ENCODE results near the gene RALGAPA2.

RALGAPA2 gene

GRCh38 chr20:20683020-20683419 lies 29.4 kb downstream of the RALGAPA2 start:
- no peak for DNase-seq

- no peak for DNase-seq
Observed at GRCh38 chr20:20680991-20681508, 31.4 kb downstream of the RALGAPA2 start.

GRCh38 chr20:20679316-20679715 lies 33.1 kb downstream of the RALGAPA2 start:
- no peak for DNase-seq

- DNase-seq, result no peak
Observed at GRCh38 chr20:20677186-20677585, 35.3 kb downstream of the RALGAPA2 start.

GRCh38 chr20:20668639-20669038 lies 43.8 kb downstream of the RALGAPA2 start:
- no peak for DNase-seq

- no peak for DNase-seq
Observed at GRCh38 chr20:20666359-20666758, 46.1 kb downstream of the RALGAPA2 start.

GRCh38 chr20:20665606-20666332 lies 46.7 kb downstream of the RALGAPA2 start:
- DNase-seq, result no peak

GRCh38 chr20:20664795-20665589 lies 47.5 kb downstream of the RALGAPA2 start:
- no peak for DNase-seq

- DNase-seq, result no peak
Observed at GRCh38 chr20:20663841-20664240, 48.6 kb downstream of the RALGAPA2 start.

GRCh38 chr20:20658871-20659431 lies 53.5 kb downstream of the RALGAPA2 start:
- no peak for DNase-seq

- no peak for DNase-seq
Observed at GRCh38 chr20:20658123-20658522, 54.3 kb downstream of the RALGAPA2 start.

- DNase-seq, result no peak
Observed at GRCh38 chr20:20657092-20657491, 55.4 kb downstream of the RALGAPA2 start.

- no peak for DNase-seq
Observed at GRCh38 chr20:20655883-20656282, 56.6 kb downstream of the RALGAPA2 start.

- DNase-seq, result no peak
Observed at GRCh38 chr20:20649945-20650344, 62.5 kb downstream of the RALGAPA2 start.

- no peak for DNase-seq
Observed at GRCh38 chr20:20643927-20644326, 68.5 kb downstream of the RALGAPA2 start.

GRCh38 chr20:20641783-20642182 lies 70.7 kb downstream of the RALGAPA2 start:
- no peak for DNase-seq

- no peak for DNase-seq
Observed at GRCh38 chr20:20638878-20639277, 73.6 kb downstream of the RALGAPA2 start.

GRCh38 chr20:20637998-20638725 lies 74.3 kb downstream of the RALGAPA2 start:
- no peak for DNase-seq

- no peak for DNase-seq
Observed at GRCh38 chr20:20635006-20635405, 77.4 kb downstream of the RALGAPA2 start.

- DNase-seq, result no peak
Observed at GRCh38 chr20:20632644-20633043, 79.8 kb downstream of the RALGAPA2 start.

GRCh38 chr20:20630551-20630950 lies 81.9 kb downstream of the RALGAPA2 start:
- no peak for DNase-seq

GRCh38 chr20:20629556-20630188 lies 82.8 kb downstream of the RALGAPA2 start:
- no peak for DNase-seq

GRCh38 chr20:20628314-20628713 lies 84.1 kb downstream of the RALGAPA2 start:
- DNase-seq, result no peak
